ENCODE results near the gene DLEC1. TPM values are rescaled to one million over a fixed set of nuclear protein-coding genes. Genes with fewer than 3 reads are reported as not detected.

Gene DLEC1
- total and polyA plus RNA-seq, 9 of the 15 experiments (the other 6 are each of a cell fraction or from before 2014, with no cell fraction given) = 0.07 to 0.08 TPM; not detected in 7

DNA sequence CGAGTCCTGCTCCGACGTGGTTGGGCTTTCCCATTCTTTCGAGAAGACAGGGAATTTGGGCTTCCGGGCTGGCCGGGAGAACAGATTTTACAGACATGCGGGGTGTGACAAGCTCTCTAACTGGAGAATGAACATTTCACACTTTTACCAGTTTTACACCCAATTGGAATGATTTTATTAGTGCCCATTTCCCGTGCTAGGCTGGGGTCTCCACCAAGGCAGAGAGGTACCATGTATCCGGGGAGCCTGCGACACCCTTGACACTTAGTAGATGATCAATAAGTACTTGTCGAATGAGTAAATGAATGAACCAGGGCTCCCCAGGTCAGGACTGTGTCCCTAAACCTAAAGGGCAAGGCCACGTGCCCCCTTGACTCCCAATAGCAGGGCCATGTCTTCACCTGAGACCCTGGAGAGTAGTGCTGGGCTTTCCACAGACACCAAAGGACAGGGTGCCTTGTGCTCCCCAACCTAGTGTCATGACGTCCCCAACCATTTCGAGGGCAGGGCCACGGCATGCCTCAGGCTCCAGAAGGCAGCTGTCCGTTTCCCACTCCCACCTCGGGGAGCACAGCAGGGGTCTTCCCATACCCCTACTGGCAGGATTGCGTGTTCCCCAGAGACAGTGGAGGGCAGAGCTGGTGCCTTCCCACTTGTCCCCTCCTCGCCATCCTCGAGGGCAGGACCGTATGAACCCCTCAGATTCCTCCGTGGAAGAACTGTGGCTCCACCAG lies 98.8 kb downstream of the DLEC1 start (continued):
- TF ChIP-seq KAT7 (CRISPR knock-in tag; IDR thresholded peaks at IDR 0.05; ENCODE audit: borderline replicate concordance) = 0 out of 2 replicates have a peak, but pooled peaks have one; percentile 9
- no peak for TF ChIP-seq ZNF174 (CRISPR knock-in tag; IDR thresholded peaks at IDR 0.05)
- TF ChIP-seq XRCC4 (IDR thresholded peaks at IDR 0.05; ENCODE audit: extremely low read depth, insufficient read depth, insufficient read length) = no peak
- TF ChIP-seq U2AF1 (optimal IDR thresholded peaks at IDR 0.05; ENCODE audit: low read depth, low read length) = no peak
- no peak for TF ChIP-seq NFE2L1 (tag; IDR thresholded peaks at IDR 0.05; ENCODE audit: borderline replicate concordance, low read depth)
- TF ChIP-seq RAD51 (IDR thresholded peaks at IDR 0.05; ENCODE audit: borderline replicate concordance, low read depth) = peak; percentile 35; the same call in 1 of the 2 replicates
- TF ChIP-seq MTF1 (CRISPR knock-in tag; IDR thresholded peaks at IDR 0.05; ENCODE audit: borderline replicate concordance) = no peak
- TF ChIP-seq SMAD4 (CRISPR knock-in tag; conservative IDR thresholded peaks at IDR 0.05) = peak; percentile 52
- TF ChIP-seq NCOA2 (IDR thresholded peaks at IDR 0.05; ENCODE audit: partially characterized antibody in 2 of 2) = no peak
- TF ChIP-seq, protein P1, sequence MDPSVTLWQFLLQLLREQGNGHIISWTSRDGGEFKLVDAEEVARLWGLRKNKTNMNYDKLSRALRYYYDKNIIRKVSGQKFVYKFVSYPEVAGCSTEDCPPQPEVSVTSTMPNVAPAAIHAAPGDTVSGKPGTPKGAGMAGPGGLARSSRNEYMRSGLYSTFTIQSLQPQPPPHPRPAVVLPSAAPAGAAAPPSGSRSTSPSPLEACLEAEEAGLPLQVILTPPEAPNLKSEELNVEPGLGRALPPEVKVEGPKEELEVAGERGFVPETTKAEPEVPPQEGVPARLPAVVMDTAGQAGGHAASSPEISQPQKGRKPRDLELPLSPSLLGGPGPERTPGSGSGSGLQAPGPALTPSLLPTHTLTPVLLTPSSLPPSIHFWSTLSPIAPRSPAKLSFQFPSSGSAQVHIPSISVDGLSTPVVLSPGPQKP (CRISPR knock-in tag; IDR thresholded peaks at IDR 0.05) = no peak
- no peak for TF ChIP-seq CHD1 (IDR thresholded peaks at IDR 0.05; ENCODE audit: low read length)
- no peak for TF ChIP-seq MYC (IDR thresholded peaks at IDR 0.05; ENCODE audit: low read depth, low read length)
- no peak for TF ChIP-seq MYC (CRISPR knock-in tag; IDR thresholded peaks at IDR 0.05; ENCODE audit: borderline replicate concordance, low read depth)
- no peak for TF ChIP-seq ATF1 (CRISPR knock-in tag; IDR thresholded peaks at IDR 0.05)
- no peak for TF ChIP-seq ATF1 (tag; IDR thresholded peaks at IDR 0.05)
- TF ChIP-seq RBM34 (IDR thresholded peaks at IDR 0.05; ENCODE audit: borderline replicate concordance, insufficient read depth, low read length) = no peak
- TF ChIP-seq ZNF561 (CRISPR knock-in tag; conservative IDR thresholded peaks at IDR 0.05) = no peak
- TF ChIP-seq, protein P2, sequence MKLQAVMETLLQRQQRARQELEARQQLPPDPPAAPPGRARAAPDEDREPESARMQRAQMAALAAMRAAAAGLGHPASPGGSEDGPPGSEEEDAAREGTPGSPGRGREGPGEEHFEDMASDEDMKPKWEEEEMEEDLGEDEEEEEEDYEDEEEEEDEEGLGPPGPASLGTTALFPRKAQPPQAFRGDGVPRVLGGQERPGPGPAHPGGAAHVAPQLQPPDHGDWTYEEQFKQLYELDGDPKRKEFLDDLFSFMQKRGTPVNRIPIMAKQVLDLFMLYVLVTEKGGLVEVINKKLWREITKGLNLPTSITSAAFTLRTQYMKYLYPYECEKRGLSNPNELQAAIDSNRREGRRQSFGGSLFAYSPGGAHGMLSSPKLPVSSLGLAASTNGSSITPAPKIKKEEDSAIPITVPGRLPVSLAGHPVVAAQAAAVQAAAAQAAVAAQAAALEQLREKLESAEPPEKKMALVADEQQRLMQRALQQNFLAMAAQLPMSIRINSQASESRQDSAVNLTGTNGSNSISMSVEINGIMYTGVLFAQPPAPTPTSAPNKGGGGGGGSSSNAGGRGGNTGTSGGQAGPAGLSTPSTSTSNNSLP (IDR thresholded peaks at IDR 0.05; ENCODE audit: borderline replicate concordance, low read depth, low read length) = no peak
- no peak for TF ChIP-seq RBM17 (IDR thresholded peaks at IDR 0.05; ENCODE audit: borderline replicate concordance, low read depth, low read length)
- TF ChIP-seq, protein P3, sequence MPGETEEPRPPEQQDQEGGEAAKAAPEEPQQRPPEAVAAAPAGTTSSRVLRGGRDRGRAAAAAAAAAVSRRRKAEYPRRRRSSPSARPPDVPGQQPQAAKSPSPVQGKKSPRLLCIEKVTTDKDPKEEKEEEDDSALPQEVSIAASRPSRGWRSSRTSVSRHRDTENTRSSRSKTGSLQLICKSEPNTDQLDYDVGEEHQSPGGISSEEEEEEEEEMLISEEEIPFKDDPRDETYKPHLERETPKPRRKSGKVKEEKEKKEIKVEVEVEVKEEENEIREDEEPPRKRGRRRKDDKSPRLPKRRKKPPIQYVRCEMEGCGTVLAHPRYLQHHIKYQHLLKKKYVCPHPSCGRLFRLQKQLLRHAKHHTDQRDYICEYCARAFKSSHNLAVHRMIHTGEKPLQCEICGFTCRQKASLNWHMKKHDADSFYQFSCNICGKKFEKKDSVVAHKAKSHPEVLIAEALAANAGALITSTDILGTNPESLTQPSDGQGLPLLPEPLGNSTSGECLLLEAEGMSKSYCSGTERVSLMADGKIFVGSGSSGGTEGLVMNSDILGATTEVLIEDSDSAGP (CRISPR knock-in tag; IDR thresholded peaks at IDR 0.05) = peak; percentile 76
- TF ChIP-seq KLF6 (CRISPR knock-in tag; IDR thresholded peaks at IDR 0.05; ENCODE audit: borderline replicate concordance) = no peak
- no peak for TF ChIP-seq HOMEZ (CRISPR knock-in tag; IDR thresholded peaks at IDR 0.05)
